Activated T-cell treated with anti-CD3 and anti-CD28 coated beads, Interleukin-2, amount 50 U/mL, for 24 hours (primary cell): ENCODE measurements around the gene HIVEP1.

Experiments
- DNase-seq: peaks from one replicate; pipeline ENCODE4 v3.0.0-alpha.2; 2020
- H3K27ac Mint-ChIP-seq: 2 replicates; pipeline ENCODE4 v1.8.0; 2020; ENCODE audit warnings: mild to moderate bottlenecking, mixed read lengths
- H3K27me3 Mint-ChIP-seq: 2 replicates; pipeline ENCODE4 v1.8.0; 2020; ENCODE audit warnings: mixed read lengths
- H3K36me3 Mint-ChIP-seq: 2 replicates; pipeline ENCODE4 v1.8.0; 2020; ENCODE audit warnings: low read depth, mixed read lengths
- H3K4me1 Mint-ChIP-seq: 2 replicates; pipeline ENCODE4 v1.8.0; 2020; ENCODE audit warnings: low read depth, mixed read lengths
- H3K4me3 Mint-ChIP-seq: 2 replicates; pipeline ENCODE4 v1.8.0; 2020; ENCODE audit warnings: mild to moderate bottlenecking, moderate library complexity, mixed read lengths
- H3K9me3 Mint-ChIP-seq: 2 replicates; pipeline ENCODE4 v1.8.0; 2020; ENCODE audit warnings: mixed read lengths

HIVEP1 gene

DNA sequence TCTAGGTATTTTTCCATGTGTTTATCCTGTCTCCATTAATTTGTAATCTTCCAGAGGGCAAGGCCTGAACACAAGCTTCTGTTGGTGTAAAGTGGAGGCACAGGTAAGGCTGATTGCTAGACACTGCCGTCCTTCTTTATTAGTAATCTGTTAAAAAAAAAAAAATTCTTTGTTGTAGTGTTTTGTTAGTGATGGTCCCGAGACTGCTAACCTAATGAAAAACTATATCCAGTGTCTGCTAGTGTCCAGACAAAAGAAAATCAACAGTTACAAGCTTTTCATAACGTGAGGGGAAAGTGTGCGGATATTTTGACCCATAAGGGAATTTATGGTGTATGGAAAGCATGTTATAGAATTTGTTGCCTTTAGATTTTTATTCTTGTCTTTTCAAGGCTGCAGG, 4.2 kb upstream of the HIVEP1 start:
- Mint-ChIP-seq H3K27me3 (no peaks in the 10 kb centered on the region), H3K4me3 (peak overlapping the region; percentile 99), H3K9me3 (no peaks in the 10 kb centered on the region), H3K27ac (peak overlapping the region; percentile 99), H3K36me3 (peaks cover 22% of the 10 kb centered on the region), H3K4me1 (peaks cover 26% of the 10 kb centered on the region)
- no peak for DNase-seq

DNA sequence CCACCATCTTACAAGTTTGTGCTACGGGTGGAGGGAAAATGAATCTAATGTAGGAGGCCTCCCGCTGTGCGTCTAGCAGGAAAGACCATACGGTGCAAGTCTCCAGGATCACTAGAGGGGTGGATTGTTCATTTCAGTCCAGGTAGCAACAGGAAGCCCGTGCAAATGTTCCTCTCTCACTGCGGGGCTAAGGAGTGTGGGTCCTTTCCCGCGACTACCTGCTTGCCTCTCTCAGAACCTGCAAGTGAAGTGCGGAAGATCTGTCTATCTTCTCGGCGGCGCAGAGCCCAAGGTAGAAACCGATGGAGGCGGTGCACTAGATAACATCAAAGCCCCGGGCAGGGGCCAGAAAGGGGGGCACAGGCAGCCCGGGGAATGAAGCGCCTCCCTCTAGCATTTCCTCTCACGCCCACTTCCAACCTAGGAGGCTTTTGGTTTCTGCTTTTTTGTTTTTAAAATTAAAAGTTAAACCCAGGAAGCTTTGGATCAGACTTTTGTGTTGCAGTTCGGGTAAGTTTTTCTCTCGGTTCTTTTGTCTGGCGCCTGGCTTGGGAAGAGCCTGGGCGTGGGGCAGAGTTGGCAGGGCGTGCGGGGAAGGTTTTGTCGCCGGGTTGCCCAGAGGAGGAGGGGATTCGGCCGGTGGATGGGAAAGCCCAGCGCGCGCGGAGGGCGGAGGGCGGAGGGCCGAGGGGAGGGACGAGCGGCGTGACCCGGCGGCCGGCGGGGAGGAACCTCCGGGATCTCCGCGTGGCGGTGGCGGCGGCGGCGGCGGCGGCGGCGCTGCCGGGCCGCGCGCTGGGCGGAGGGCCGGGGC, 3.5 kb upstream of the HIVEP1 start:
- H3K36me3 Mint-ChIP-seq, result peaks cover 26% of the 10 kb centered on the region

DNA sequence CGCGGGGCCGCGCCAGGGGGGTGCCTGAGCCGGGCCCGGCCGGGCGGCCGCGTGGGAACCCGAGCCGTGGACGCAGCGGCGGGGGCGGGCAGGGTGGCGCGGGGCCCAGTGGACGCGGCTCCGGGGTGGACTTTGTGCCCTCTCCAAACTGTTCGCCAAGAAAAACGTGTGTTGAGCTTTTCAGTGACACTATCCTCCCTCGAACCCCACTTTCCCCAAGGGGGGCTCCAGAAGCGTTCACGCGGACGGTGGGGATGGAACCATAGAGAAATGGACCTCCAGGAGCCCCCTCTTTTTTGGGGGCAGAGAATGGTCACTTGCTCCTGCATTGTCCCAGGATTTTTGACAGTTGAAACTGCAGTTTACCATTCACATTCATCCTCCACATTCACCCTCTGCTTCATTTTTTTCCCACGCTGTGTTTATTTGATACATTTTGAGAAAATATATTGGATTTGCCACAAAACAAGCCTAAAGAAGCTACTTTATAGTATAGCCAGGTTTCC, 2.9 kb upstream of the HIVEP1 start:
- Mint-ChIP-seq H3K36me3 (peaks cover 33% of the 10 kb centered on the region), H3K9me3 (no peaks in the 10 kb centered on the region), H3K27ac (peak overlapping the region; percentile 97), H3K4me1 (peaks cover 38% of the 10 kb centered on the region), H3K27me3 (no peaks in the 10 kb centered on the region), H3K4me3 (peak overlapping the region; percentile 87)
- no peak for DNase-seq

More for the DNA sequence above, 3.5 kb upstream of the HIVEP1 start:
- Mint-ChIP-seq H3K27ac (peak overlapping the region; percentile 99), H3K4me3 (peak overlapping the region; percentile 99), H3K27me3 (no peaks in the 10 kb centered on the region), H3K9me3 (no peaks in the 10 kb centered on the region), H3K4me1 (peaks cover 31% of the 10 kb centered on the region)
- DNase-seq, result peak; percentile 85

DNA sequence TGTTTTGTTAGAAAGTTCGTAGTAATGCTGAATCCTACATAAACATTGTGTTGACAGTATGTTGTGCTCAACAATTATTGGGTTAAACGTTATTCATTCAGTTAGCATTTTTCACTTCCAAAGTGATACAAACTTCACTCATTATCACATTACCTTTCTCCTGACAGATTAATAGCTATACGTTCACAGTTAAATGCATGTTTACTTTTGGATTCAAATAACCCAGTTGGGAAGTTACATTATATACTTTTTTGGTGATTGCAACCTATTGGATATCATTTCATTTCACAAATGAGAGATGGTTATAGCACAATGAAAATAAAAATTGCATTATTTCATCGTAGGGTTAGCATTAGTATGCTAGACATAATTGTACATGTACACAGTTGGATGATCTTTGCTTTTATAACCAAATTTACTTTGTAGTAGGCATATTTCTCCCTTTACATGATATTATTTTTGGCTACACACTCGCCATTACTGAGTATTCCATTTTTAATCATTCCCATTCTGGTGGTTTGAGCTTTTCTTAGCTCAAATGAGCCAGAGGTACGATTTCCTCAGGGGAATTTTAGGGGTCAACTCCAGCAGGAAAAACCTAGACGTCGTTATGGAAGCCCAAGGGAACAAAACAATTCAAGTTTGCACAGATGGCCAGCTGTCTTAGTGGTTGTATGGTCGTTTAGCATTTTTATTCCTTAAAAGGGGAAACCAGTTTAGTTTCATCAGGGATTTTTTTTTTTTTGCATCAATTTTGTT, 2.1 kb upstream of the HIVEP1 start:
- H3K36me3 Mint-ChIP-seq, result peaks cover 41% of the 10 kb centered on the region
- peak overlapping the region; percentile 97 for H3K27ac Mint-ChIP-seq
- DNase-seq, result no peak
- peak overlapping the region; percentile 87 for H3K4me3 Mint-ChIP-seq
- H3K4me1 Mint-ChIP-seq, result peaks cover 46% of the 10 kb centered on the region
- peaks cover 4% of the 10 kb centered on the region for H3K9me3 Mint-ChIP-seq
- no peaks in the 10 kb centered on the region for H3K27me3 Mint-ChIP-seq

DNA sequence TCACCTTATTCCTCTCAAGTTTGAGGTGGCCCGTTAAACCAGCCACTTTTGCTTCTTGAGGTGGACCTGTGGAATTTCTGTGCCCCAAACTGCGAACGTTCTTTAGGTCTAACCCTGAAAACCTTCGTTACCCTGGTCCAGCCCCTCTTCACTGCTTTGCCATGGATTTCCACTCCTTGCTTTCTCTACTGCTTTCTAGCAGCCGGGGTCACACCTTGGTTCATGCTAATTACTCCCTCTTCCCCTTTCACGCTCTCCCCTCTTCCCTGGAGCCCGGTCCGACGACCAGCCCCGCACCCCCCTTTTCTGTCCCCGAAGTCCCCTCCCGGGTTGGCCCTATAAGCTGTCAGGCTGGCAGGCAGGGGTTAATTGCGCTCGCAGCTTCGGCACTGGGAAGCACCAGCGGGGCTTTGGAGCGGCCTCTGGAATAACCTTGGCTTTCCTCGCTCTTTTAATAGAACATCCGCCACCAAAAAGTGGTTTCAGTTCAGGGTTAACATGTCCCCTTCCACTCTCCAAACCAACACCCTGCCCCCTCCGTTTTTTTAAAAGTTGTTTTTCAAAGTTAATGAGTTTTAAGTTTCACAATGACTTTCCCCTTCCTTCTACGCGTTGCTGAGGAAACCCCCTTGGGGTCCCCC, 1.4 kb upstream of the HIVEP1 start:
- peaks cover 52% of the 10 kb centered on the region for H3K4me1 Mint-ChIP-seq
- peak overlapping the region; percentile 87 for H3K4me3 Mint-ChIP-seq
- peak; percentile 79 for DNase-seq
- peaks cover 48% of the 10 kb centered on the region for H3K36me3 Mint-ChIP-seq
- H3K27me3 Mint-ChIP-seq, result no peaks in the 10 kb centered on the region
- peak overlapping the region; percentile 97 for H3K27ac Mint-ChIP-seq
- H3K9me3 Mint-ChIP-seq, result peaks cover 4% of the 10 kb centered on the region

DNA sequence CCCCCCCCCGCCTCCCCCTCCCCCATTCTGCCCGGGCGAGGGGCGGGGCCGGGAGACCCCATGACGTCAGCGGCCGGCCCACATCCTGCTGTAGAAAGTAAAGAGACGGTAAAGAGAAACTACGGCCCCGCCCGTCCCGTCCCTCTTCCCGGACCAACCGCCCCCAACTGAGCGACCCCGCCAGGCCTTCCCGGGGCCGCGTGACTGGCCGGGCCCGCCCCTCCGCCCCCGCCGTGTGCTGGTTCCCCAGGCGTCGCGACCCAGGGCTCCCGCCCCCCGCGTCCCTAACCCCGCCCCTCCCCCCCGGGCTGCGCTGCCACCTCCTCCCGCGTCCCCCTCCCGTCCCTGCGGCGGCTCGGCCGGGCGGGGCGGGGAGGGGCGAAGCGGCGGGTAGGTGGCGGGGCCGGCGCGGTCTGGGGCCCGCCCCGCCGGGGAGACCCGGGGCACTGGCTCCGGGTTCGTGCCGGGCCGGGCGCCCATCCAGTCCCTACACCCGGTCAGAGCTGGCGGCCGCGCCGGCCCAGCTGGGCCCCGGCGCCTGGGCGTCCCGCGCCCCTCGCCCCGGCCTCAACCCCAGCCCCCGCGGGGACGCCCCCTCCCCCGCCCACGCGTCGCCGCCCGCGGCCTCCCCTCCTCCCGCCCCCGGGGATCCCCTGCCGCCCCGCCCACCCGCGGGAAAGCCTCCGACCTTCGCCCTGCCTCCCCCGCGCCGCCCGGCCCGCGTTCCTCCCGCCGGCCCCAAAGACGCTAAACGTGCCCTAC, 655 bp upstream of the HIVEP1 start:
- Mint-ChIP-seq H3K27me3 (no peaks in the 10 kb centered on the region), H3K9me3 (peaks cover 4% of the 10 kb centered on the region), H3K4me1 (peaks cover 58% of the 10 kb centered on the region), H3K36me3 (peaks cover 55% of the 10 kb centered on the region), H3K4me3 (peak overlapping the region; percentile 87), H3K27ac (peak overlapping the region; percentile 97)
- peak; percentile 97 for DNase-seq

DNA sequence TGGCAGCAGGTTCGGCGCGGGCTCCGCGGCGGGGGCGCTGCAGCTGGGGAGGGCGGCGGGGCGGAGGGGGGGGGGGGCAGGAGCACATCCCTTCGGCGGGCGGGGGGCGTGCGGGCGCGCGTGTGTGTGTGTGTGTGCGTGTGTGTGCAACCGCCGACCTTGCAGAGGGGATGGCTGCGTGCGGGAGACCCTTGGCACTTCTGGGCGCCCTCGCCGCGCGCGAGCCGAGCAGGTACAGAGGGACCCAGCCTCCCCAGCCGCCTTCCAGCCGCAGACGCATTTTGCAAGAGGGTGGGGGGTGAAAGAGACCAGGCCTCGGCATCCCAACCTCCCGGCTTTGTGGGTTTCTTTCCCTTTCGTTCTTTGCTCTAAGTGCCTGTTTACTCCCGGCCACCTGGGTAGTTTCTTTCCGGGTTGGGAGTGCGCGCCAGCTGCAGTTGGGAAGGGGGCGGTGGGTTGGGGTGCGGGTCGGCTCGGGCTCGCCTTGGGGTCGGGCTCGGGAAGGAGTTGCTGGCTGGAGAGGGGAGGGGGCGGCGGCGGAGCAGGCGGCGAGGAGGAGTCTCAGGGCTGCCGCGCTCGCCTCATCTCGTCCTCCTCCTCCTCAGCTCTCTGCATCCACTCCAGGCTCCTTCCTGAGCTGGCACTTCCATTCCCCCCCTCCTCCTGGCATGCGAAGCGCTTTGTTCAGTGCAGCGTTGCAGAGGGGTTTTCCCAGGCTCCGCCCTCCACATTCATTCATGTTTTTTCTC, 620 bp downstream of the HIVEP1 start:
- Mint-ChIP-seq H3K4me3 (peak overlapping the region; percentile 90), H3K27me3 (no peaks in the 10 kb centered on the region), H3K27ac (peak overlapping the region; percentile 94), H3K4me1 (peaks cover 65% of the 10 kb centered on the region), H3K9me3 (peaks cover 4% of the 10 kb centered on the region), H3K36me3 (peaks cover 68% of the 10 kb centered on the region)
- DNase-seq, result peak; percentile 80

DNA sequence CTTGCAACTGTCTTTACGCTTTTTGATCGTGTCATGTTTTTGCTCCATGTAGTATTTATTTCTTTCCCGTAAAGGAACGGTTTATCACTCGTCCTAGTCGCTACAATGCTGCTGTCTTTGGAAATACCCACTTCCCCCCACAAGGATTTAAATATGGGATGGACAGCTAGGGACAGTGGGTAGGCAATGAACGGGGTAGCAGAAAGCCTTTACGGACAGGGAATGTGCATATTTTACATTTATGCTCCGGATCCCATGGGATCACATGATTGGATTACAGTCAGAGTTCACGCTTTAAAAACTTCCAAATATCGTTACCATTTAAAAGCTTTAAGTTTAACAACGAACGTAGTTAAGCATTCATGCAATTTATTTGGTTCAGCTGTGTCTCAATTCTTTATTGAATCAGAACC, 1.2 kb downstream of the HIVEP1 start:
- Mint-ChIP-seq H3K27me3 (no peaks in the 10 kb centered on the region), H3K4me1 (peaks cover 60% of the 10 kb centered on the region), H3K27ac (peak overlapping the region; percentile 94), H3K9me3 (peaks cover 4% of the 10 kb centered on the region), H3K4me3 (peak overlapping the region; percentile 90), H3K36me3 (peaks cover 73% of the 10 kb centered on the region)
- no peak for DNase-seq

DNA sequence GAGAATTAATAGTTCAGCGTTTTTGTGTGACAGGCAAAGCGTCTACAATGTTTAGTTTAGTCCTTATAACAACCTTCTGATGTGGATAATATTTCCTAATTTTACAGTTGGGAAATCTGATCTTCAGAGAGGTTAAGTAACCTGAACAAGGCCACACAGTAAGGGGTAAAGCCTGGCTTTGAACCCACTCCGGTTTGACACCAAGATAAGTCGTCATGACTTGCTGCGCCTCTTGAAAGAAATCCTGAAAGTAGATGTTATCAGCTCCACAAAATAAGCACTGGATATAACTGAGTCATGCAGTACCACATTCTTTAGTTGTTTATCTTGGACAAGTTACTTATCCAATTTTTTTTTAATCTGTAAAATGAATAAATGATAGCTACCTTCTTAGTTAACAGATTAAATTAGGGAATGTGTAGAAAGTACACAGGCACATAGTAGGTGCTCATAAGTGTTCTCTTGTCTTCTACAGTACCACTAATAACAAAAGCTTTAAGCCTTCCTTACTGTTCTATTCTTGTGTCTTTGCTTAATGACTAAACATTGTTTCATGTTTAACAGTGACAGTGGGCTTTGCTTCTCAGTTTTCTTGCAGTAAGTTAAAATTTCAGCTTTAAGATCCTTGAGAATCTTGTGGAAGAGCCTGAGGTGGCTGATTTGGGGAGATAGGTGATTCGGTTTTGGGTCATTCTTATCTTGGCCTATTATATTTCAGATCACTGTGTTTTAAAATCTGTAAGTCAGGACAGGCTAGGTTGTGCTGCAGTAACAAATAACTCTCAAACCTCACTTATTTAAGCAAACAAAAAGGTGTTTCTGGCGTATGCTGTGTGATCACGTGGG, 2.1 kb downstream of the HIVEP1 start:
- peaks cover 4% of the 10 kb centered on the region for H3K9me3 Mint-ChIP-seq
- peak overlapping the region; percentile 94 for H3K27ac Mint-ChIP-seq
- peak overlapping the region; percentile 90 for H3K4me3 Mint-ChIP-seq
- H3K36me3 Mint-ChIP-seq, result peaks cover 76% of the 10 kb centered on the region
- no peak for DNase-seq
- no peaks in the 10 kb centered on the region for H3K27me3 Mint-ChIP-seq
- peaks cover 65% of the 10 kb centered on the region for H3K4me1 Mint-ChIP-seq

DNA sequence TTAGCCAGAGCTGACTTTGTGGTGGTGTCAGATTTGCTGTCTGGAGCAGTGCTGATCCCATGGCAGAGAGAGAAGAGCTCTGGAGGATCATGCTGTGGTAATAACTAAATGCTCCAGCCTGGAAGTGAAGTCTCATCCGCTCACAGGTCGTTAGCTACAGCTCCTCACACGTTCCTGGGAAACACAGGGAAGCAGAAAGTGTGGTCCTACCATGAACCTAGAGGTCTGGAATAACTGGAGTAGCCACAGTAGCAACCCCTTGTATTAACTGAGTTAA, 2.7 kb downstream of the HIVEP1 start:
- Mint-ChIP-seq H3K36me3 (peaks cover 79% of the 10 kb centered on the region), H3K27ac (no peak overlapping the region), H3K4me3 (no peak overlapping the region), H3K27me3 (no peaks in the 10 kb centered on the region), H3K4me1 (peaks cover 68% of the 10 kb centered on the region), H3K9me3 (peaks cover 4% of the 10 kb centered on the region)
- no peak for DNase-seq

DNA sequence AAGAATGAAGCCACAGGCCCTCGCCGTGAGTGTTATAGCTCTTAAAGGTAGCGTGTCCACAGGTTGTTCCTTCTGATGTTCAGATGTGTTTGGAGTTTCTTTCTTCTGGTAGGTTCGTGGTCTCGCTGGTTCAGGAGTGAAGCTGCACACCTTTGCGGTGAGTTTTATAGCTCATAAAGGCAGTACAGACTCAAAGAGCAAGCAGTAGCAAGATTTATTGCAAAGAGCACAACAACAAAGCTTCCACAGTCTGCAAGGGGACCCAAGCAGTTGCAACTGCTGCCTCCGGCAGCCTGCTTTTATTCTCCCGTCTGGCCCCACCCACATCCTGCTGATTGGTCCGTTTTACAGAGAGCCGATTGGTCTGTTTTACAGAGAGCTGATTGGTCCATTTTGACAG, 5.2 kb downstream of the HIVEP1 start:
- no peaks in the 10 kb centered on the region for H3K27me3 Mint-ChIP-seq
- H3K27ac Mint-ChIP-seq, result peak overlapping the region; percentile 57
- no peak for DNase-seq
- no peak overlapping the region for H3K4me3 Mint-ChIP-seq
- H3K36me3 Mint-ChIP-seq, result peaks cover 94% of the 10 kb centered on the region
- peaks cover 4% of the 10 kb centered on the region for H3K9me3 Mint-ChIP-seq
- peaks cover 75% of the 10 kb centered on the region for H3K4me1 Mint-ChIP-seq

DNA sequence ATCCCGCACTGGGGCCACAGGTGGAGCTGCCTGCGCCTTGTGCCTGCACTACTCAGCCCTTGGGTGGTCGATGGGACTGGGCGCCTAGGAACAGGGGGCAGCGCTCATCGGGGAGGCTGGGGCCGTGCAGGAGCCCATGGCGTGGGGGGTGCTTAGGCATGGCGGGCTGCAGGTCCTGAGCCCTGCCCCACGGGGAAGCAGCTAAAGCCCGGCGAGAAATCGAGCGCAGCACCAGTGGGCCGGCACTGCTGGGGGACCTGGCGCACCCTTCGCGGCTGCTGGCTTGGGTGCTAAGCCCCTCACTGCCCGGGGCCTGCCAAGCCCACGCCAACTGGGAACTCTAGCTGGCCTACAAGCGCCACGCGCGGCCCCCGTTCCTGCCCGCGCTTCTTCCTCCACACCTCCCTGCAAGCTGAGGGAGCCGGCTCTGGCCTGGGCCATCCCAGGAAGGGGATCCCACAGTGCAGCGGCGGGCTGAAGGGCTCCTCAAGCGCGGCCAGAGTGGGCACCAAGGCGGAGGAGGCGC, 5.8 kb downstream of the HIVEP1 start:
- no peaks in the 10 kb centered on the region for H3K27me3 Mint-ChIP-seq
- peaks cover 4% of the 10 kb centered on the region for H3K9me3 Mint-ChIP-seq
- DNase-seq, result no peak
- no peak overlapping the region for H3K27ac Mint-ChIP-seq
- peaks cover 97% of the 10 kb centered on the region for H3K36me3 Mint-ChIP-seq
- H3K4me3 Mint-ChIP-seq, result no peak overlapping the region
- H3K4me1 Mint-ChIP-seq, result peaks cover 82% of the 10 kb centered on the region
